ENCODE data around the gene PTPRN2.

GRCh38 chr7:157661611-157661975 lies 926.0 kb downstream of the PTPRN2 start:
- TF ChIP-seq POLR2AphosphoS5 (IDR thresholded peaks at IDR 0.05) (no peak), CTCF (IDR thresholded peaks at IDR 0.05) (no peak)

Measured in sigmoid colon (tissue), 4 donors.